ENCODE measurements around the gene CEP128.

Gene CEP128

GRCh38 chr14:80695869-80696268, 245.7 kb downstream of the CEP128 start (continued):
- TF ChIP-seq ZNF639 (tag by site-specific recombination; IDR thresholded peaks at IDR 0.05) = no peak
- TF ChIP-seq ZNF112 (tag by site-specific recombination; IDR thresholded peaks at IDR 0.05) = no peak
- no peak for TF ChIP-seq ZFHX2 (tag by site-specific recombination; conservative IDR thresholded peaks at IDR 0.05)
- TF ChIP-seq, protein P1, sequence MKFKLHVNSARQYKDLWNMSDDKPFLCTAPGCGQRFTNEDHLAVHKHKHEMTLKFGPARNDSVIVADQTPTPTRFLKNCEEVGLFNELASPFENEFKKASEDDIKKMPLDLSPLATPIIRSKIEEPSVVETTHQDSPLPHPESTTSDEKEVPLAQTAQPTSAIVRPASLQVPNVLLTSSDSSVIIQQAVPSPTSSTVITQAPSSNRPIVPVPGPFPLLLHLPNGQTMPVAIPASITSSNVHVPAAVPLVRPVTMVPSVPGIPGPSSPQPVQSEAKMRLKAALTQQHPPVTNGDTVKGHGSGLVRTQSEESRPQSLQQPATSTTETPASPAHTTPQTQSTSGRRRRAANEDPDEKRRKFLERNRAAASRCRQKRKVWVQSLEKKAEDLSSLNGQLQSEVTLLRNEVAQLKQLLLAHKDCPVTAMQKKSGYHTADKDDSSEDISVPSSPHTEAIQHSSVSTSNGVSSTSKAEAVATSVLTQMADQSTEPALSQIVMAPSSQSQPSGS (tag by site-specific recombination; IDR thresholded peaks at IDR 0.05; ENCODE audit: low read depth) = no peak
- no peak for TF ChIP-seq KLF10 (tag by site-specific recombination; IDR thresholded peaks at IDR 0.05)
- no peak for TF ChIP-seq ZNF768 (tag by site-specific recombination; IDR thresholded peaks at IDR 0.05)

- CTCF ChIA-PET = no interaction called here
- POLR2A ChIA-PET = no interaction called here
- no peaks in the 10 kb centered on the region for H3K9me3 ChIP-seq (ENCODE audit: control insufficient read depth, insufficient read depth, low read depth, low read length)
- no peak overlapping the region for H3K27ac ChIP-seq (ENCODE audit: extremely low read depth, low read depth, low read length)
- no peaks in the 10 kb centered on the region for H3K4me1 ChIP-seq (ENCODE audit: control insufficient read depth, insufficient read depth, low read length)
- TF ChIP-seq CTCF (tag by site-specific recombination; IDR thresholded peaks at IDR 0.05) = no peak
- no peak for TF ChIP-seq ZNF623 (tag by site-specific recombination; IDR thresholded peaks at IDR 0.05)
- no peak for TF ChIP-seq ZNF302 (tag by site-specific recombination; IDR thresholded peaks at IDR 0.05; ENCODE audit: low read depth)
- TF ChIP-seq ZNF311 (tag by site-specific recombination; IDR thresholded peaks at IDR 0.05; ENCODE audit: borderline replicate concordance) = no peak
- no peak for TF ChIP-seq ZNF121 (tag by site-specific recombination; IDR thresholded peaks at IDR 0.05)
- TF ChIP-seq ZNF768 (tag by site-specific recombination; IDR thresholded peaks at IDR 0.05) = no peak
- TF ChIP-seq HOXD13 (CRISPR knock-in tag; IDR thresholded peaks at IDR 0.05; ENCODE audit: borderline replicate concordance) = no peak
- no peak for TF ChIP-seq YY2 (tag by site-specific recombination; IDR thresholded peaks at IDR 0.05)
- TF ChIP-seq ZNF184 (tag by site-specific recombination; IDR thresholded peaks at IDR 0.05) = no peak
- no peak for TF ChIP-seq ZNF157 (tag by site-specific recombination; IDR thresholded peaks at IDR 0.05)
- no peak for TF ChIP-seq ZNF747 (tag by site-specific recombination; IDR thresholded peaks at IDR 0.05)
- TF ChIP-seq ZNF626 (tag by site-specific recombination; IDR thresholded peaks at IDR 0.05) = no peak
- TF ChIP-seq ZNF792 (tag by site-specific recombination; IDR thresholded peaks at IDR 0.05) = no peak
- no peak for TF ChIP-seq ZNF112 (tag by site-specific recombination; IDR thresholded peaks at IDR 0.05)
- no peak for TF ChIP-seq ZNF544 (tag by site-specific recombination; IDR thresholded peaks at IDR 0.05)
- no peaks in the 10 kb centered on the region for H3K36me3 ChIP-seq (ENCODE audit: control insufficient read depth in 2 of 2, insufficient read depth in 1 of 2, low read length in 2 of 2)
- H3K4me3 ChIP-seq (ENCODE audit: low read depth, low read length) = no peak overlapping the region
Measured at GRCh38 chr14:80692903-80693302, 248.6 kb downstream of the CEP128 start.

DNA sequence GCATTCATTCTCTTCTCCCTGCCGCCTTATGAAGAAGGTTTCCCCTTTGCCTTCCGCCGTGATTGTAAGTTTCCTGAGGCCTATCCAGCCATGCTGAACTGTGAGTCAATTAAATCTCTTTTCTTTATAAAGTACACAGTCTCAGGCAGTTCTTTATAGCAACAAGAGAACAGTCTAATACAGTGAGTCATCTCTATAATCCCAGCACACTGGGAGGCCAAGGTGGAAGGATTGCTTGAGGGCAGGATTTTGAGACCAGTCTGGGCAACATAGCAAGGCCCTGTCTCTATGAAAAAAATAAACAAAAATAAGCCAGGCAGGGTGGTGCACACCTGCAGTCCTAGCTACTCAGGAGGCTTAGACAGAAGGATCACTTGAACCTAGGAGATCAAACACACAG, 259.9 kb downstream of the CEP128 start:
- TF ChIP-seq KLF1 (tag by site-specific recombination; IDR thresholded peaks at IDR 0.05) (no peak), SCRT2 (tag by site-specific recombination; IDR thresholded peaks at IDR 0.05) (no peak)
- ChIA-PET CTCF (no interaction called here), POLR2A (interaction anchor here (0.6 kb wide), 1 partner anchor 805 kb away, joined by 3 read pairs; no protein-coding TSS in a partner anchor)
- H3K4me1 ChIP-seq (ENCODE audit: control insufficient read depth, insufficient read depth, low read length) = no peaks in the 10 kb centered on the region
- H3K9me3 ChIP-seq (ENCODE audit: control insufficient read depth, insufficient read depth, low read depth, low read length) = no peaks in the 10 kb centered on the region
- H3K27ac ChIP-seq (ENCODE audit: extremely low read depth, low read depth, low read length) = no peak overlapping the region
- no peaks in the 10 kb centered on the region; a peak in 1 of 3 replicates for H3K36me3 ChIP-seq (ENCODE audit: control insufficient read depth in 2 of 2, insufficient read depth in 1 of 2, low read length in 2 of 2)
- no peak overlapping the region for H3K4me3 ChIP-seq (ENCODE audit: low read depth, low read length)

Data from HEK293 (cell line).